GM18526 (cell line): ENCODE results near the gene MSS51.

Experiments
- POLR2A ChIP-seq: IDR thresholded peaks from 3 replicates; pipeline ENCODE4 v1.6.1; 2011; ENCODE audit not compliant: insufficient read length; ENCODE audit errors: extremely low read depth

Gene MSS51

DNA sequence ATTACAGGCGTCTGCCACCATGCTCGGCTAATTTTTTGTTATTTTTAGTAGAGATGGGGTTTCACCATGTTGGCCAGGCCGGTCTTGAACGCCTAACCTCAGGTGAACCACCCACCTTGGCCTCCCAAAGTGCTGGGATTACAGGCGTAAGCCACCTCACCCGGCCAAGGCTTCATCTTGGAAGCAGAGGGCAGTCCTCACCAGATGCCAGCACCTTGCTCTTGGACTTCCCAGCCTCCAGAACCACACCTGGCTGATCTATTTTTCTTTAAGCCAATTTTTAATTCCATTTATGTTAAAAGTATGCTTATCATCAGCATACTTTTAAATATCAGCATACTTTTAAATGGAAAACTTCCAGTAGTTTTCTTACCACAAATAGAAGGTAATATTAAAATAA is 31.7 kb downstream of the MSS51 start:
- no peak for TF ChIP-seq POLR2A

GRCh38 chr10:73399063-73399462 is 34.3 kb downstream of the MSS51 start:
- TF ChIP-seq POLR2A = no peak

GRCh38 chr10:73398024-73398423 is 35.3 kb downstream of the MSS51 start:
- TF ChIP-seq POLR2A = no peak

- TF ChIP-seq POLR2A = no peak
Observed at GRCh38 chr10:73388228-73388627, 45.1 kb downstream of the MSS51 start.

- no peak for TF ChIP-seq POLR2A
Observed at GRCh38 chr10:73386583-73386982, 46.8 kb downstream of the MSS51 start.

- no peak for TF ChIP-seq POLR2A
Observed at GRCh38 chr10:73379064-73379748, 54.2 kb downstream of the MSS51 start.

- TF ChIP-seq POLR2A = no peak
Observed at GRCh38 chr10:73376679-73377078, 56.7 kb downstream of the MSS51 start.
